ENCODE measurements around the gene NLRP1. TPM values are rescaled to one million over a fixed set of nuclear protein-coding genes. Genes with fewer than 3 reads are reported as not detected.
"Not testable (repeated sequence)": the region's sequence is repeated elsewhere in the genome, so short reads cannot be mapped to it uniquely, and the experiment has no call there.

NLRP1 gene
- polyA plus RNA-seq, 10 donors: 45.0 to 79.3 (median 60.6) TPM

- peak in 2 of 3 donors; percentile 25 to 55 for DNase-seq
These were observed 8.1 kb upstream of the NLRP1 start for GRCh38 chr17:5592382-5592781.

GRCh38 chr17:5591966-5592365 lies 7.7 kb upstream of the NLRP1 start:
- no peak for DNase-seq

GRCh38 chr17:5588584-5588983 lies 4.3 kb upstream of the NLRP1 start:
- no peak for DNase-seq

- peak; percentile 68 to 78 (median 77) for DNase-seq
These were observed 3.2 kb upstream of the NLRP1 start for GRCh38 chr17:5587438-5588032.

GRCh38 chr17:5585836-5586521 lies 1.7 kb upstream of the NLRP1 start:
- DNase-seq: peak; percentile 36 to 51 (median 37)

- no peak for DNase-seq
These were observed 1.0 kb upstream of the NLRP1 start for GRCh38 chr17:5585287-5585794.

- peak in 1 of 3 donors; percentile 14 for DNase-seq
These were observed 605 bp downstream of the NLRP1 start for GRCh38 chr17:5583426-5584382.

GRCh38 chr17:5582209-5583185 lies 1.8 kb downstream of the NLRP1 start:
- no peak for DNase-seq

- DNase-seq: no peak
These were observed 2.7 kb downstream of the NLRP1 start for GRCh38 chr17:5581655-5582054.

- DNase-seq: no peak
These were observed 3.3 kb downstream of the NLRP1 start for GRCh38 chr17:5580969-5581368.

- no peak for DNase-seq
These were observed 3.9 kb downstream of the NLRP1 start for GRCh38 chr17:5580367-5580766.

- not testable (repeated sequence) for DNase-seq
These were observed 5.5 kb downstream of the NLRP1 start for GRCh38 chr17:5578768-5579167.

GRCh38 chr17:5573017-5573416 lies 11.3 kb downstream of the NLRP1 start:
- not testable (repeated sequence) for DNase-seq

GRCh38 chr17:5571281-5571680 lies 13.0 kb downstream of the NLRP1 start:
- DNase-seq: no peak

- DNase-seq: no peak
These were observed 18.5 kb downstream of the NLRP1 start for GRCh38 chr17:5565808-5566207.

- no peak for DNase-seq
These were observed 20.9 kb downstream of the NLRP1 start for GRCh38 chr17:5563456-5563855.

- no peak for DNase-seq
These were observed 21.5 kb downstream of the NLRP1 start for GRCh38 chr17:5562661-5563360.

GRCh38 chr17:5561736-5562571 lies 22.4 kb downstream of the NLRP1 start:
- no peak for DNase-seq

GRCh38 chr17:5560361-5560988 lies 23.8 kb downstream of the NLRP1 start:
- DNase-seq: no peak

All from muscle of back (tissue), 11 donors.